HepG2 (cell line): Measurements from ENCODE around the gene CLEC18C. TPM values are rescaled to one million over a fixed set of nuclear protein-coding genes. Genes with fewer than 3 reads are reported as not detected.

Experiments used
- ATF7 ChIP-seq, 2 experiments: fragments of 450-650 bp in 1 of 2; sonication (generic) in 1 of 2; formaldehyde crosslinking in 1 of 2; IDR thresholded peaks; 2 replicates each; pipeline versions ENCODE4 v1.4.0 to v1.6.1; 2016 to 2020; ENCODE audit warnings: antibody characterized with exemption in 1 of 2, mild to moderate bottlenecking in 1 of 2, missing genetic modification reagents in 1 of 2
- ERF ChIP-seq: IDR thresholded peaks from 2 replicates; pipeline ENCODE4 v1.6.1; 2018; ENCODE audit warnings: missing biosample characterization, missing genetic modification reagents
- FOXC1 ChIP-seq: sonication (generic); formaldehyde crosslinking; IDR thresholded peaks from 2 replicates; pipeline ENCODE4 v1.8.0; 2022; ENCODE audit warnings: mild to moderate bottlenecking, missing genetic modification reagents, borderline replicate concordance
- GZF1 ChIP-seq: sonication (generic); formaldehyde crosslinking; IDR thresholded peaks from 2 replicates; pipeline ENCODE4 v1.5.1; 2020; ENCODE audit warnings: mild to moderate bottlenecking, missing genetic modification reagents
- IKZF1 ChIP-seq: fragments of 450-650 bp; IDR thresholded peaks from 2 replicates; pipeline ENCODE4 v1.7.1; 2016
- IRX3 ChIP-seq: sonication (generic); formaldehyde crosslinking; IDR thresholded peaks from 2 replicates; pipeline ENCODE4 v1.8.1; 2023; ENCODE audit warnings: mild to moderate bottlenecking, low read depth, missing genetic modification reagents, borderline replicate concordance
- JUN ChIP-seq: sonication (generic); formaldehyde crosslinking; IDR thresholded peaks from 2 replicates; pipeline ENCODE4 v1.4.0; 2020; ENCODE audit warnings: mild to moderate bottlenecking, missing genetic modification reagents
- KAT7 ChIP-seq: IDR thresholded peaks from 2 replicates; pipeline ENCODE4 v1.6.1; 2018; ENCODE audit warnings: borderline replicate concordance, missing compliant biosample characterization
- POLR2A ChIP-seq, 2 experiments: IDR thresholded peaks; 2 replicates each; pipeline ENCODE4 v1.6.1; 2011; ENCODE audit warnings: low read depth in 2 of 2, low read length in 2 of 2, mild to moderate bottlenecking in 1 of 2, moderate library complexity in 1 of 2; ENCODE audit not compliant: insufficient read depth in 1 of 2
- POLR2AphosphoS2 ChIP-seq: IDR thresholded peaks from 2 replicates; pipeline ENCODE4 v1.6.1; 2011; ENCODE audit warnings: low read depth, low read length, improper control_type of control experiment
- RARA ChIP-seq: IDR thresholded peaks from 2 replicates; pipeline ENCODE4 v1.6.1; 2016; ENCODE audit warnings: missing genetic modification reagents, missing compliant biosample characterization
- RFX3 ChIP-seq: IDR thresholded peaks from 2 replicates; pipeline ENCODE4 v1.6.1; 2016; ENCODE audit warnings: missing biosample characterization, missing genetic modification reagents
- SAP130 ChIP-seq: IDR thresholded peaks from 2 replicates; pipeline ENCODE4 v1.6.1; 2016; ENCODE audit warnings: low read depth
- TMF1 ChIP-seq: sonication (generic); formaldehyde crosslinking; IDR thresholded peaks from 2 replicates; pipeline ENCODE4 v1.8.1; 2022; ENCODE audit warnings: low read depth, missing genetic modification reagents
- ZFY ChIP-seq: sonication (generic); formaldehyde crosslinking; IDR thresholded peaks from 2 replicates; pipeline ENCODE4 v1.4.0; 2020; ENCODE audit warnings: missing genetic modification reagents
- ZKSCAN8 ChIP-seq: IDR thresholded peaks from 2 replicates; pipeline ENCODE4 v1.6.1; 2016; ENCODE audit warnings: borderline replicate concordance, missing genetic modification reagents, missing compliant biosample characterization
- ZNF382 ChIP-seq: sonication (generic); formaldehyde crosslinking; IDR thresholded peaks from 2 replicates; pipeline ENCODE4 v1.5.0; 2020; ENCODE audit warnings: missing genetic modification reagents, mild to moderate bottlenecking, borderline replicate concordance
- ZNF441 ChIP-seq: sonication (generic); formaldehyde crosslinking; IDR thresholded peaks from 2 replicates; pipeline ENCODE4 v1.7.0; 2021; ENCODE audit warnings: missing genetic modification reagents, borderline replicate concordance
- ZNF614 ChIP-seq: IDR thresholded peaks from 2 replicates; pipeline ENCODE4 v1.6.1; 2018; ENCODE audit warnings: missing biosample characterization, missing genetic modification reagents, inconsistent platforms, borderline replicate concordance
- ZNF713 ChIP-seq: sonication (generic); formaldehyde crosslinking; IDR thresholded peaks from 2 replicates; pipeline ENCODE4 v1.4.0; 2020; ENCODE audit warnings: mild to moderate bottlenecking, missing genetic modification reagents
- polyA plus RNA-seq, 8 experiments: library from polyadenylated mRNA; depleted of rRNA in 3 of 8; stranded (reverse) in 7 of 8; unstranded in 1 of 8; fragments of >200 nt; fragmentation: Illumina TruSeq in 4 of 8; extraction: Trizol in 4 of 8; gene quantifications; 2 replicates each; pipeline versions ENCODE4 v1.2.1 to v1.2.3, GENCODE V29; 2011 to 2016; ENCODE audit warnings: low read depth in 4 of 8, missing spikeins in 1 of 8, mixed read lengths in 1 of 8; ENCODE audit not compliant: insufficient read depth in 1 of 8
- total RNA-seq, 5 experiments: library from RNA; depleted of rRNA; stranded (reverse); fragments of >200 nt; fragmentation: Illumina TruSeq; extraction: Trizol; gene quantifications; 2 replicates each; pipeline ENCODE4 v1.2.3, GENCODE V29; 2016; ENCODE audit warnings: low read depth in 1 of 5
- TF ChIP-seq, protein P1 (sequence below): sonication (generic); formaldehyde crosslinking; IDR thresholded peaks from 2 replicates; pipeline ENCODE4 v1.5.0; 2020; ENCODE audit warnings: mild to moderate bottlenecking, missing genetic modification reagents
- TF ChIP-seq, protein P2 (sequence below): sonication (generic); formaldehyde crosslinking; IDR thresholded peaks from 2 replicates; pipeline ENCODE4 v1.4.0; 2020; ENCODE audit warnings: missing genetic modification reagents
- TF ChIP-seq, protein P3 (sequence below): sonication (generic); formaldehyde crosslinking; IDR thresholded peaks from 2 replicates; pipeline ENCODE4 v1.4.0; 2020; ENCODE audit warnings: missing genetic modification reagents

Gene CLEC18C
- total and polyA plus RNA-seq, 2 of the 13 experiments (the other 11 are each of a cell fraction or from before 2014, with no cell fraction given), result 0.15 to 0.29 TPM

DNA sequence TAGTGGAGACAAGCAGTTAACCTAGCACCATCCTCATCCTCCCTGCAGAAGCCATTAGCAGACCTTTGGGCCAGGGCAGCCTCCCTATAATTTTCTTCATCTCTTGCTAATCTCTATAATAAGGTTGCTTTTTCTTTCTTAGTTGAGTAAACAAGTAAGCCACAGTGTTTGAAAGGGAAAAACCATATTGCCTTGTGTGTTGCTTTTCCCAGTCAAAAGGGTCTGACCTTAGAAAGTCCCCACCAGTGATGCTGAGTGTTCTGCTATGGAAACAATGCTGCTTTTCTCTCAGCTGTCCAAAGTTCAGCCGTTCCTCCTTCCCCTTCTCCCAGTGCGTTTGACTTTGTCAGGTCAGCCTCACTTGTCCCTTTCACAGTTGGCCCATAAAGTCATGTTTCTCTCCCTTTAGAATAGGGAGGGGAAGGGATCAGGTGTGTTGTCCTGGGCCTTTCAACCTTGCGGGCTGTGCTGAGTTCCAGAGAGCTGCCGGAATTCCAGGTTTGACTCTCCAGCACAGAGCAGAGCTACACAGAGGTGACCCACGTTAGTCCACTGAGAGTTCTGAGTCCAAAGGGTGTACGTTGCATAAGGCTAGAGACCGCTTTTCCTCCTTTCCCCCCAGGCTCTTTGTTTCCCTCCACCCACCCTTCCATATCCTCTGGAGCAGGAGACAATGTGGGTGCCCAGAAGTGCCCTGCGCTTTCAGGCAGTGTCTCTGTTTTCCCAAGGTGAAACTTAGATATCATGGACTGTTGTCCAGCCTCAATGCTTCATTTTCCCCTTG, 15.9 kb upstream of the CLEC18C start (continued):
- TF ChIP-seq KAT7 (CRISPR knock-in tag), result peak; percentile 81
- TF ChIP-seq POLR2A (IDR thresholded peaks at IDR 0.05; ENCODE audit: insufficient read depth in 1 of 2, low read depth in 2 of 2, low read length in 2 of 2), result peak; percentile 70 to 78
- no peak; the same call in 1 of the 2 replicates for TF ChIP-seq ZNF614 (CRISPR knock-in tag)
- no peak for TF ChIP-seq IRX3 (CRISPR knock-in tag)
- TF ChIP-seq IKZF1, result no peak
- TF ChIP-seq SAP130 (CRISPR knock-in tag), result peak; percentile 90
- TF ChIP-seq, protein P1, sequence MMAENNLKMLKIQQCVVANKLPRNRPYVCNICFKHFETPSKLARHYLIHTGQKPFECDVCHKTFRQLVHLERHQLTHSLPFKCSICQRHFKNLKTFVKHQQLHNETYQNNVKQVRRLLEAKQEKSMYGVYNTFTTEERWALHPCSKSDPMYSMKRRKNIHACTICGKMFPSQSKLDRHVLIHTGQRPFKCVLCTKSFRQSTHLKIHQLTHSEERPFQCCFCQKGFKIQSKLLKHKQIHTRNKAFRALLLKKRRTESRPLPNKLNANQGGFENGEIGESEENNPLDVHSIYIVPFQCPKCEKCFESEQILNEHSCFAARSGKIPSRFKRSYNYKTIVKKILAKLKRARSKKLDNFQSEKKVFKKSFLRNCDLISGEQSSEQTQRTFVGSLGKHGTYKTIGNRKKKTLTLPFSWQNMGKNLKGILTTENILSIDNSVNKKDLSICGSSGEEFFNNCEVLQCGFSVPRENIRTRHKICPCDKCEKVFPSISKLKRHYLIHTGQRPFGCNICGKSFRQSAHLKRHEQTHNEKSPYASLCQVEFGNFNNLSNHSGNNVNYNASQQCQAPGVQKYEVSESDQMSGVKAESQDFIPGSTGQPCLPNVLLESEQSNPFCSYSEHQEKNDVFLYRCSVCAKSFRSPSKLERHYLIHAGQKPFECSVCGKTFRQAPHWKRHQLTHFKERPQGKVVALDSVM (CRISPR knock-in tag), result peak; percentile 54; the same call in 1 of the 2 replicates
- peak; percentile 53 for TF ChIP-seq ZKSCAN8
- peak; percentile 61 for TF ChIP-seq ZFY
- peak; percentile 79 for TF ChIP-seq ERF (CRISPR knock-in tag)
- no peak; the same call in 1 of the 2 replicates for TF ChIP-seq JUN (CRISPR knock-in tag)
- TF ChIP-seq RFX3 (CRISPR knock-in tag), result no peak
- no peak for TF ChIP-seq POLR2AphosphoS2
- TF ChIP-seq, protein P2, sequence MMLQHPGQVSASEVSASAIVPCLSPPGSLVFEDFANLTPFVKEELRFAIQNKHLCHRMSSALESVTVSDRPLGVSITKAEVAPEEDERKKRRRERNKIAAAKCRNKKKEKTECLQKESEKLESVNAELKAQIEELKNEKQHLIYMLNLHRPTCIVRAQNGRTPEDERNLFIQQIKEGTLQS (CRISPR knock-in tag), result no peak; the same call in 1 of the 2 replicates
- peak; percentile 69; the same call in 1 of the 2 replicates for TF ChIP-seq TMF1 (CRISPR knock-in tag)
- no peak for TF ChIP-seq ZNF713 (CRISPR knock-in tag)
- TF ChIP-seq, protein P3, sequence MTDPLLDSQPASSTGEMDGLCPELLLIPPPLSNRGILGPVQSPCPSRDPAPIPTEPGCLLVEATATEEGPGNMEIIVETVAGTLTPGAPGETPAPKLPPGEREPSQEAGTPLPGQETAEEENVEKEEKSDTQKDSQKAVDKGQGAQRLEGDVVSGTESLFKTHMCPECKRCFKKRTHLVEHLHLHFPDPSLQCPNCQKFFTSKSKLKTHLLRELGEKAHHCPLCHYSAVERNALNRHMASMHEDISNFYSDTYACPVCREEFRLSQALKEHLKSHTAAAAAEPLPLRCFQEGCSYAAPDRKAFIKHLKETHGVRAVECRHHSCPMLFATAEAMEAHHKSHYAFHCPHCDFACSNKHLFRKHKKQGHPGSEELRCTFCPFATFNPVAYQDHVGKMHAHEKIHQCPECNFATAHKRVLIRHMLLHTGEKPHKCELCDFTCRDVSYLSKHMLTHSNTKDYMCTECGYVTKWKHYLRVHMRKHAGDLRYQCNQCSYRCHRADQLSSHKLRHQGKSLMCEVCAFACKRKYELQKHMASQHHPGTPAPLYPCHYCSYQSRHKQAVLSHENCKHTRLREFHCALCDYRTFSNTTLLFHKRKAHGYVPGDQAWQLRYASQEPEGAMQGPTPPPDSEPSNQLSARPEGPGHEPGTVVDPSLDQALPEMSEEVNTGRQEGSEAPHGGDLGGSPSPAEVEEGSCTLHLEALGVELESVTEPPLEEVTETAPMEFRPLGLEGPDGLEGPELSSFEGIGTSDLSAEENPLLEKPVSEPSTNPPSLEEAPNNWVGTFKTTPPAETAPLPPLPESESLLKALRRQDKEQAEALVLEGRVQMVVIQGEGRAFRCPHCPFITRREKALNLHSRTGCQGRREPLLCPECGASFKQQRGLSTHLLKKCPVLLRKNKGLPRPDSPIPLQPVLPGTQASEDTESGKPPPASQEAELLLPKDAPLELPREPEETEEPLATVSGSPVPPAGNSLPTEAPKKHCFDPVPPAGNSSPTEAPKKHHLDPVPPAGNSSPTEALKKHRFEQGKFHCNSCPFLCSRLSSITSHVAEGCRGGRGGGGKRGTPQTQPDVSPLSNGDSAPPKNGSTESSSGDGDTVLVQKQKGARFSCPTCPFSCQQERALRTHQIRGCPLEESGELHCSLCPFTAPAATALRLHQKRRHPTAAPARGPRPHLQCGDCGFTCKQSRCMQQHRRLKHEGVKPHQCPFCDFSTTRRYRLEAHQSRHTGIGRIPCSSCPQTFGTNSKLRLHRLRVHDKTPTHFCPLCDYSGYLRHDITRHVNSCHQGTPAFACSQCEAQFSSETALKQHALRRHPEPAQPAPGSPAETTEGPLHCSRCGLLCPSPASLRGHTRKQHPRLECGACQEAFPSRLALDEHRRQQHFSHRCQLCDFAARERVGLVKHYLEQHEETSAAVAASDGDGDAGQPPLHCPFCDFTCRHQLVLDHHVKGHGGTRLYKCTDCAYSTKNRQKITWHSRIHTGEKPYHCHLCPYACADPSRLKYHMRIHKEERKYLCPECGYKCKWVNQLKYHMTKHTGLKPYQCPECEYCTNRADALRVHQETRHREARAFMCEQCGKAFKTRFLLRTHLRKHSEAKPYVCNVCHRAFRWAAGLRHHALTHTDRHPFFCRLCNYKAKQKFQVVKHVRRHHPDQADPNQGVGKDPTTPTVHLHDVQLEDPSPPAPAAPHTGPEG, result no peak
- TF ChIP-seq RARA, result peak; percentile 82
- no peak for TF ChIP-seq ZNF382 (CRISPR knock-in tag)
- no peak for TF ChIP-seq ATF7 (IDR thresholded peaks at IDR 0.05)
- TF ChIP-seq ATF7 (CRISPR knock-in tag; IDR thresholded peaks at IDR 0.05), result 0 out of 2 replicates have a peak, but pooled peaks have one; percentile 57
- TF ChIP-seq FOXC1 (CRISPR knock-in tag), result 0 out of 2 replicates have a peak, but pooled peaks have one; percentile 17
- TF ChIP-seq GZF1 (CRISPR knock-in tag), result no peak
- TF ChIP-seq ZNF441, result peak; percentile 84
